Endothelial cell of umbilical vein (primary cell): ENCODE results near the gene PXYLP1. TPM values are rescaled to one million over a fixed set of nuclear protein-coding genes. Genes with fewer than 3 reads are reported as not detected.

Experiments
- BruUV-seq: library from RNA; stranded (reverse); fragments of 400-500 nt; replicated peaks from 2 replicates; lab custom pipeline; 2021; lab: Mats Ljungman, UMichigan
- CTCF ChIA-PET: fragments of 300-600, 350-600 bp; sonication (Branson Sonifier 250); formaldehyde crosslinking; loops from one replicate; lab custom pipeline; 2021; ENCODE audit warnings: antibody characterized with exemption, inconsistent platforms; lab: Charles Lee
- POLR2A ChIA-PET: fragments of 300-600, 350-600 bp; sonication (Branson Sonifier 250); formaldehyde crosslinking; loops from one replicate; lab custom pipeline; 2021; ENCODE audit warnings: antibody characterized with exemption, inconsistent platforms; lab: Charles Lee
- DNase-seq: peaks from one replicate; pipeline ENCODE4 v3.0.0-alpha.2; 2011; ENCODE audit warnings: low read depth, low spot score
- FAIRE-seq: peaks from 2 replicates; lab custom pipeline; 2011; peaks lifted over from hg19 to GRCh38; lab: Jason Lieb, UNC
- H2AFZ ChIP-seq: 2 replicates; pipeline ENCODE4 v1.6.0; 2012; ENCODE audit warnings: low read depth, low read length, control low read depth, inconsistent platforms
- H3K27ac ChIP-seq: 2 replicates; pipeline ENCODE4 v1.5.1; 2011; ENCODE audit warnings: low read depth, mild to moderate bottlenecking, control low read depth, low read length, moderate library complexity; ENCODE audit not compliant: insufficient read depth
- H3K27me3 ChIP-seq, 2 experiments: 2 replicates each; pipeline versions ENCODE4 v1.6.0 to v1.6.1; 2011; ENCODE audit warnings: low read length in 2 of 2, mixed read lengths in 1 of 2; ENCODE audit not compliant: control insufficient read depth in 2 of 2, insufficient read depth in 2 of 2
- H3K36me3 ChIP-seq, 2 experiments: 2 replicates in 1 of 2; 3 replicates in 1 of 2; pipeline ENCODE4 v1.5.1; 2011; ENCODE audit warnings: low read length in 2 of 2, mild to moderate bottlenecking in 1 of 2, moderate library complexity in 1 of 2; ENCODE audit not compliant: control insufficient read depth in 2 of 2, insufficient read depth in 2 of 2; ENCODE audit errors: extremely low read depth in 1 of 2
- H3K4me1 ChIP-seq: 3 replicates; pipeline ENCODE4 v1.5.1; 2011; ENCODE audit warnings: mild to moderate bottlenecking, low read length; ENCODE audit not compliant: control insufficient read depth, insufficient read depth; ENCODE audit errors: extremely low read depth
- H3K4me2 ChIP-seq: 2 replicates; pipeline ENCODE4 v1.6.1; 2011; ENCODE audit warnings: low read length, control low read depth, mixed read lengths; ENCODE audit not compliant: insufficient read depth
- H3K4me3 ChIP-seq, 3 experiments: fragments of 200-600 bp in 1 of 3; sonication (generic), shearing (Covaris generic) in 1 of 3; replicated peaks in 1 of 3; 2 replicates each; pipeline ENCODE4 v1.5.1; 2011 to 2016; ENCODE audit warnings: control low read depth in 3 of 3, low read length in 3 of 3, mild to moderate bottlenecking in 2 of 3, inconsistent platforms in 1 of 3, low read depth in 1 of 3, moderate library complexity in 1 of 3; ENCODE audit not compliant: insufficient read depth in 1 of 3
- H3K79me2 ChIP-seq: 2 replicates; pipeline ENCODE4 v1.6.0; 2012; ENCODE audit warnings: low read length, inconsistent platforms; ENCODE audit not compliant: control insufficient read depth, insufficient read depth
- H3K9ac ChIP-seq: replicated peaks from 2 replicates; pipeline ENCODE3; 2011; ENCODE audit warnings: low read length, control low read depth; ENCODE audit not compliant: insufficient read depth; ENCODE audit errors: extremely low read depth
- H3K9me1 ChIP-seq: replicated peaks from 3 replicates; pipeline ENCODE4 v1.6.0; 2011; ENCODE audit warnings: mild to moderate bottlenecking, low read length; ENCODE audit not compliant: control insufficient read depth, insufficient read depth; ENCODE audit errors: extremely low read depth
- H3K9me3 ChIP-seq: replicated peaks from 2 replicates; pipeline ENCODE4 v1.5.1; 2012; ENCODE audit warnings: low read length, inconsistent platforms; ENCODE audit not compliant: control insufficient read depth, insufficient read depth
- H4K20me1 ChIP-seq: replicated peaks from 2 replicates; pipeline ENCODE3; 2011; ENCODE audit warnings: mild to moderate bottlenecking, low read length; ENCODE audit not compliant: control insufficient read depth, insufficient read depth; ENCODE audit errors: extremely low read depth
- EZH2 ChIP-seq: IDR thresholded peaks from 2 replicates; pipeline ENCODE4 v1.6.1; 2012; ENCODE audit warnings: borderline replicate concordance, low read depth, mild to moderate bottlenecking, moderate library complexity, low read length, inconsistent platforms; ENCODE audit not compliant: severe bottlenecking
- FOS ChIP-seq: IDR thresholded peaks from 2 replicates; pipeline ENCODE4 v1.6.1; 2011; ENCODE audit warnings: mild to moderate bottlenecking, low read length, moderate library complexity, borderline replicate concordance; ENCODE audit not compliant: insufficient read depth
- GATA2 ChIP-seq: IDR thresholded peaks from 2 replicates; pipeline ENCODE4 v1.7.0; 2011; ENCODE audit warnings: low read depth, mild to moderate bottlenecking, moderate library complexity, mixed read lengths, low read length; ENCODE audit not compliant: insufficient read length, insufficient read depth
- JUN ChIP-seq: IDR thresholded peaks from 2 replicates; pipeline ENCODE4 v1.6.1; 2011; ENCODE audit warnings: borderline replicate concordance, low read depth; ENCODE audit not compliant: insufficient read length, insufficient read depth
- MYC ChIP-seq: IDR thresholded peaks from one replicate; pipeline ENCODE4 v1.6.1; 2011; ENCODE audit warnings: mild to moderate bottlenecking, low read depth, low read length
- POLR2A ChIP-seq: IDR thresholded peaks from 2 replicates; pipeline ENCODE4 v1.6.1; 2012; ENCODE audit warnings: low read depth, mild to moderate bottlenecking, control low read depth, low read length
- POLR2AphosphoS5 ChIP-seq: IDR thresholded peaks from 2 replicates; pipeline ENCODE4 v1.6.1; 2012; ENCODE audit warnings: low read depth, mild to moderate bottlenecking, control low read depth, low read length, moderate library complexity; ENCODE audit not compliant: insufficient read depth
- dilution Hi-C: fragments of 300-500 bp; cut with MboI; formaldehyde crosslinking; loops from one replicate; pipeline ENCODE4 v1.15.0; 2019; ENCODE audit warnings: low sequenced_read_pairs; ENCODE audit not compliant: extremely low pct_ligation_motif_present
- intact Hi-C: fragments of 100-400 bp; cut with micrococcal nuclease; formaldehyde crosslinking; loops from one replicate; pipeline ENCODE4 v1.10.0; 2022
- polyA plus RNA-seq, 4 experiments: library from polyadenylated mRNA; depleted of rRNA in 3 of 4; stranded (reverse) in 3 of 4; unstranded in 1 of 4; fragments of >200 nt; gene quantifications; 2 replicates each; pipeline versions ENCODE4 v1.2.1 to v1.2.3, GENCODE V29; 2011 to 2012; ENCODE audit warnings: missing spikeins in 1 of 4
- total RNA-seq: library from RNA; stranded (reverse); gene quantifications from 2 replicates; pipeline ENCODE4 v1.2.3, GENCODE V29; 2021
- TF ChIP-seq, protein P1 (sequence below): IDR thresholded peaks from 2 replicates; pipeline ENCODE4 v1.6.1; 2011; ENCODE audit not compliant: insufficient read depth, insufficient read length
- TF ChIP-seq, protein P2 (sequence below), 2 donors: IDR thresholded peaks; 1 replicate in 1 of 2; 2 replicates in 1 of 2; pipeline ENCODE4 v1.5.1; 2011; ENCODE audit warnings: low read length in 2 of 2, mild to moderate bottlenecking in 2 of 2, moderate library complexity in 2 of 2, control low read depth in 1 of 2, inconsistent platforms in 1 of 2, low read depth in 1 of 2; ENCODE audit not compliant: insufficient read depth in 1 of 2; ENCODE audit errors: extremely low read depth in 1 of 2

The PXYLP1 gene
- total and polyA plus RNA-seq, 2 donors (not counting 3 experiments of a cell fraction or from before 2014, with no cell fraction given): 0.84 to 1.7 TPM

DNA sequence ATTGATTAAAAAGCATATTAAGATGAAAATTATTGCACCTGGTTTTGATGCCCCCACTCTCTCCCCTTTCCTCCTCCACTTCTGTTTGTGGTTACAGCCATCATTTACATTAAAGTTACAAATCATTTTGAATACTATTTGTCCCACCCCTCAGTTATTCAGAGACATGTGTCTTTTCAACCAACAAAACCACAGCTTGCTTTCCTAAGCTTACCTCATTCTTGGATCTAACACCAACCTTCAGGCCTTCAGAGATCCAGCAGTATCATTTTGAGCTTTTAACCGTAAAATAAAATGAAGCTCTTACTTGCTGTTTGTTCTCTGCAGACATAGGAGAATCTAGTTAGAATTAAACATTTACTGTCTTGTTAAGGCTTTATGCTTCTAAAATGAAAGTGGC, 4.7 kb downstream of the PXYLP1 start:
- DNase-seq (no peak), FAIRE-seq (no peak)
- Histone ChIP-seq H3K79me2 (no peaks in the 10 kb centered on the region), H3K4me1 (peaks cover under 1% of the 10 kb centered on the region), H3K27ac (no peak overlapping the region), H3K9ac (no peak overlapping the region), H3K9me3 (no peaks in the 10 kb centered on the region), H2AFZ (no peak overlapping the region), H4K20me1 (no peaks in the 10 kb centered on the region), H3K9me1 (no peaks in the 10 kb centered on the region), H3K36me3 (no peaks in the 10 kb centered on the region), H3K4me3 (no peak overlapping the region), H3K27me3 (peaks cover 4 to 15% of the 10 kb centered on the region in 2 experiments), H3K4me2 (no peak overlapping the region)
- CTCF ChIA-PET: interaction anchor here (1.0 kb wide), 1 partner anchor 41 kb away, joined by 3 read pairs; no protein-coding TSS in a partner anchor
- TF ChIP-seq EZH2: no peak
- TF ChIP-seq, protein P1, sequence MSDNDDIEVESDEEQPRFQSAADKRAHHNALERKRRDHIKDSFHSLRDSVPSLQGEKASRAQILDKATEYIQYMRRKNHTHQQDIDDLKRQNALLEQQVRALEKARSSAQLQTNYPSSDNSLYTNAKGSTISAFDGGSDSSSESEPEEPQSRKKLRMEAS: no peak
- TF ChIP-seq POLR2AphosphoS5: no peak
- TF ChIP-seq GATA2: no peak
- no peak for TF ChIP-seq MYC
- no peak for TF ChIP-seq JUN
- TF ChIP-seq FOS: no peak
- TF ChIP-seq, protein P2, sequence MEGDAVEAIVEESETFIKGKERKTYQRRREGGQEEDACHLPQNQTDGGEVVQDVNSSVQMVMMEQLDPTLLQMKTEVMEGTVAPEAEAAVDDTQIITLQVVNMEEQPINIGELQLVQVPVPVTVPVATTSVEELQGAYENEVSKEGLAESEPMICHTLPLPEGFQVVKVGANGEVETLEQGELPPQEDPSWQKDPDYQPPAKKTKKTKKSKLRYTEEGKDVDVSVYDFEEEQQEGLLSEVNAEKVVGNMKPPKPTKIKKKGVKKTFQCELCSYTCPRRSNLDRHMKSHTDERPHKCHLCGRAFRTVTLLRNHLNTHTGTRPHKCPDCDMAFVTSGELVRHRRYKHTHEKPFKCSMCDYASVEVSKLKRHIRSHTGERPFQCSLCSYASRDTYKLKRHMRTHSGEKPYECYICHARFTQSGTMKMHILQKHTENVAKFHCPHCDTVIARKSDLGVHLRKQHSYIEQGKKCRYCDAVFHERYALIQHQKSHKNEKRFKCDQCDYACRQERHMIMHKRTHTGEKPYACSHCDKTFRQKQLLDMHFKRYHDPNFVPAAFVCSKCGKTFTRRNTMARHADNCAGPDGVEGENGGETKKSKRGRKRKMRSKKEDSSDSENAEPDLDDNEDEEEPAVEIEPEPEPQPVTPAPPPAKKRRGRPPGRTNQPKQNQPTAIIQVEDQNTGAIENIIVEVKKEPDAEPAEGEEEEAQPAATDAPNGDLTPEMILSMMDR (IDR thresholded peaks at IDR 0.05; ENCODE audit: extremely low read depth in 1 of 2, insufficient read depth in 1 of 2, low read depth in 1 of 2, low read length in 2 of 2): no peak
- no peak for TF ChIP-seq POLR2A
- POLR2A ChIA-PET: no interaction called here
- intact Hi-C loops: no loop called here
- no TSS peak for BruUV-seq
- dilution Hi-C loops: no loop called here
